H1 (cell line): ENCODE measurements around the gene SERPINB12. TPM values are rescaled to one million over a fixed set of nuclear protein-coding genes. Genes with fewer than 3 reads are reported as not detected.

Source experiments
- MAFK ChIP-seq: IDR thresholded peaks from 2 replicates; pipeline ENCODE4 v1.6.1; 2012; ENCODE audit warnings: low read depth, mild to moderate bottlenecking, improper control_type of control experiment, low read length
- RXRA ChIP-seq: IDR thresholded peaks from 2 replicates; pipeline ENCODE4 v1.6.1; 2011; ENCODE audit warnings: low read depth, mild to moderate bottlenecking, low read length, moderate library complexity; ENCODE audit not compliant: insufficient read depth
- TAF7 ChIP-seq: optimal IDR thresholded peaks from 2 replicates; pipeline ENCODE3; 2011; ENCODE audit warnings: low read depth, mild to moderate bottlenecking, inconsistent platforms, low read length, moderate library complexity, borderline replicate concordance
- polyA plus RNA-seq, 7 experiments: library from polyadenylated mRNA; depleted of rRNA in 3 of 7; stranded (reverse) in 5 of 7; unstranded in 2 of 7; fragments of >200 nt in 5 of 7; fragments of 200-250 nt in 2 of 7; gene quantifications; 1 replicate in 5 of 7; 2 replicates in 1 of 7; 4 replicates in 1 of 7; pipeline versions ENCODE4 v1.2.1 to v1.2.3, GENCODE V29; 2011 to 2013; ENCODE audit warnings: missing spikeins in 2 of 7, mixed read lengths in 2 of 7
- total RNA-seq: library from RNA; stranded (reverse); fragmentation: NEBNext Ultra II Directional; extraction: Animal tissue kit (Norgen Biotek cat#: 25700); gene quantifications from 2 replicates; pipeline ENCODE4 v1.2.1, GENCODE V29; 2021
- TF ChIP-seq, protein P1 (sequence below): fragments of 300-600 bp; sonication (generic); IDR thresholded peaks from 2 replicates; pipeline ENCODE4 v1.7.1; 2012; ENCODE audit warnings: low read length, moderate library complexity, mild to moderate bottlenecking, inconsistent platforms; ENCODE audit not compliant: insufficient replicate concordance
- TF ChIP-seq, protein P2 (sequence below), 3 experiments: IDR thresholded peaks; 1 replicate in 2 of 3; 2 replicates in 1 of 3; pipeline versions ENCODE4 v1.5.1 to v1.6.1; 2011; ENCODE audit warnings: low read length in 3 of 3, mild to moderate bottlenecking in 3 of 3, inconsistent platforms in 2 of 3, low read depth in 1 of 3, moderate library complexity in 1 of 3; ENCODE audit not compliant: insufficient read depth in 1 of 3; ENCODE audit errors: control extremely low read depth in 1 of 3
- TF ChIP-seq, protein P3 (sequence below): IDR thresholded peaks from 2 replicates; pipeline ENCODE4 v1.6.1; 2012; ENCODE audit warnings: inconsistent platforms

The SERPINB12 gene
- total and polyA plus RNA-seq, 2 of the 8 experiments (the other 6 are each of a cell fraction or from before 2014, with no cell fraction given): not detected

DNA sequence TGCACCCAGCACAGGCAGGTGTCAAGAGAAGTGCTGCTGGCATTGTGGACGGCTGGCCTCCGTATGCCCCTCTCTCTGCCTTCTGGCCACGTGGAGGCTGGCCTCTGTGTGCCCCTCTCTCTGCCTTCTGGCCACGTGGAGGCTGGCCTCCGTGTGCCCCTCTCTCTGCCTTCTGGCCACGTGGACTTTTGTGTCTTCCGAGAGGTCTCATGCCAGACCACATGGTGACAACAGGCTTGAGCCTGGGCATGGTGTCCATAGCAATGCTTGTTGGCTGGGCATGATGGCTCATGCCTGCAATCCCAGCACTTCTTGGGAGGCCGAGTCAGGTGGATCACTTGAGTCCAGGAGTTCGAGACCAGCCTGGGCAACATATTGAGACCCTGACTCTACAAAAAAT is 25.7 kb downstream of the SERPINB12 start (continued):
- TF ChIP-seq, protein P1, sequence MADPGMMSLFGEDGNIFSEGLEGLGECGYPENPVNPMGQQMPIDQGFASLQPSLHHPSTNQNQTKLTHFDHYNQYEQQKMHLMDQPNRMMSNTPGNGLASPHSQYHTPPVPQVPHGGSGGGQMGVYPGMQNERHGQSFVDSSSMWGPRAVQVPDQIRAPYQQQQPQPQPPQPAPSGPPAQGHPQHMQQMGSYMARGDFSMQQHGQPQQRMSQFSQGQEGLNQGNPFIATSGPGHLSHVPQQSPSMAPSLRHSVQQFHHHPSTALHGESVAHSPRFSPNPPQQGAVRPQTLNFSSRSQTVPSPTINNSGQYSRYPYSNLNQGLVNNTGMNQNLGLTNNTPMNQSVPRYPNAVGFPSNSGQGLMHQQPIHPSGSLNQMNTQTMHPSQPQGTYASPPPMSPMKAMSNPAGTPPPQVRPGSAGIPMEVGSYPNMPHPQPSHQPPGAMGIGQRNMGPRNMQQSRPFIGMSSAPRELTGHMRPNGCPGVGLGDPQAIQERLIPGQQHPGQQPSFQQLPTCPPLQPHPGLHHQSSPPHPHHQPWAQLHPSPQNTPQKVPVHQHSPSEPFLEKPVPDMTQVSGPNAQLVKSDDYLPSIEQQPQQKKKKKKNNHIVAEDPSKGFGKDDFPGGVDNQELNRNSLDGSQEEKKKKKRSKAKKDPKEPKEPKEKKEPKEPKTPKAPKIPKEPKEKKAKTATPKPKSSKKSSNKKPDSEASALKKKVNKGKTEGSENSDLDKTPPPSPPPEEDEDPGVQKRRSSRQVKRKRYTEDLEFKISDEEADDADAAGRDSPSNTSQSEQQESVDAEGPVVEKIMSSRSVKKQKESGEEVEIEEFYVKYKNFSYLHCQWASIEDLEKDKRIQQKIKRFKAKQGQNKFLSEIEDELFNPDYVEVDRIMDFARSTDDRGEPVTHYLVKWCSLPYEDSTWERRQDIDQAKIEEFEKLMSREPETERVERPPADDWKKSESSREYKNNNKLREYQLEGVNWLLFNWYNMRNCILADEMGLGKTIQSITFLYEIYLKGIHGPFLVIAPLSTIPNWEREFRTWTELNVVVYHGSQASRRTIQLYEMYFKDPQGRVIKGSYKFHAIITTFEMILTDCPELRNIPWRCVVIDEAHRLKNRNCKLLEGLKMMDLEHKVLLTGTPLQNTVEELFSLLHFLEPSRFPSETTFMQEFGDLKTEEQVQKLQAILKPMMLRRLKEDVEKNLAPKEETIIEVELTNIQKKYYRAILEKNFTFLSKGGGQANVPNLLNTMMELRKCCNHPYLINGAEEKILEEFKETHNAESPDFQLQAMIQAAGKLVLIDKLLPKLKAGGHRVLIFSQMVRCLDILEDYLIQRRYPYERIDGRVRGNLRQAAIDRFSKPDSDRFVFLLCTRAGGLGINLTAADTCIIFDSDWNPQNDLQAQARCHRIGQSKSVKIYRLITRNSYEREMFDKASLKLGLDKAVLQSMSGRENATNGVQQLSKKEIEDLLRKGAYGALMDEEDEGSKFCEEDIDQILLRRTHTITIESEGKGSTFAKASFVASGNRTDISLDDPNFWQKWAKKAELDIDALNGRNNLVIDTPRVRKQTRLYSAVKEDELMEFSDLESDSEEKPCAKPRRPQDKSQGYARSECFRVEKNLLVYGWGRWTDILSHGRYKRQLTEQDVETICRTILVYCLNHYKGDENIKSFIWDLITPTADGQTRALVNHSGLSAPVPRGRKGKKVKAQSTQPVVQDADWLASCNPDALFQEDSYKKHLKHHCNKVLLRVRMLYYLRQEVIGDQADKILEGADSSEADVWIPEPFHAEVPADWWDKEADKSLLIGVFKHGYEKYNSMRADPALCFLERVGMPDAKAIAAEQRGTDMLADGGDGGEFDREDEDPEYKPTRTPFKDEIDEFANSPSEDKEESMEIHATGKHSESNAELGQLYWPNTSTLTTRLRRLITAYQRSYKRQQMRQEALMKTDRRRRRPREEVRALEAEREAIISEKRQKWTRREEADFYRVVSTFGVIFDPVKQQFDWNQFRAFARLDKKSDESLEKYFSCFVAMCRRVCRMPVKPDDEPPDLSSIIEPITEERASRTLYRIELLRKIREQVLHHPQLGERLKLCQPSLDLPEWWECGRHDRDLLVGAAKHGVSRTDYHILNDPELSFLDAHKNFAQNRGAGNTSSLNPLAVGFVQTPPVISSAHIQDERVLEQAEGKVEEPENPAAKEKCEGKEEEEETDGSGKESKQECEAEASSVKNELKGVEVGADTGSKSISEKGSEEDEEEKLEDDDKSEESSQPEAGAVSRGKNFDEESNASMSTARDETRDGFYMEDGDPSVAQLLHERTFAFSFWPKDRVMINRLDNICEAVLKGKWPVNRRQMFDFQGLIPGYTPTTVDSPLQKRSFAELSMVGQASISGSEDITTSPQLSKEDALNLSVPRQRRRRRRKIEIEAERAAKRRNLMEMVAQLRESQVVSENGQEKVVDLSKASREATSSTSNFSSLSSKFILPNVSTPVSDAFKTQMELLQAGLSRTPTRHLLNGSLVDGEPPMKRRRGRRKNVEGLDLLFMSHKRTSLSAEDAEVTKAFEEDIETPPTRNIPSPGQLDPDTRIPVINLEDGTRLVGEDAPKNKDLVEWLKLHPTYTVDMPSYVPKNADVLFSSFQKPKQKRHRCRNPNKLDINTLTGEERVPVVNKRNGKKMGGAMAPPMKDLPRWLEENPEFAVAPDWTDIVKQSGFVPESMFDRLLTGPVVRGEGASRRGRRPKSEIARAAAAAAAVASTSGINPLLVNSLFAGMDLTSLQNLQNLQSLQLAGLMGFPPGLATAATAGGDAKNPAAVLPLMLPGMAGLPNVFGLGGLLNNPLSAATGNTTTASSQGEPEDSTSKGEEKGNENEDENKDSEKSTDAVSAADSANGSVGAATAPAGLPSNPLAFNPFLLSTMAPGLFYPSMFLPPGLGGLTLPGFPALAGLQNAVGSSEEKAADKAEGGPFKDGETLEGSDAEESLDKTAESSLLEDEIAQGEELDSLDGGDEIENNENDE: no peak
- TF ChIP-seq, protein P2, sequence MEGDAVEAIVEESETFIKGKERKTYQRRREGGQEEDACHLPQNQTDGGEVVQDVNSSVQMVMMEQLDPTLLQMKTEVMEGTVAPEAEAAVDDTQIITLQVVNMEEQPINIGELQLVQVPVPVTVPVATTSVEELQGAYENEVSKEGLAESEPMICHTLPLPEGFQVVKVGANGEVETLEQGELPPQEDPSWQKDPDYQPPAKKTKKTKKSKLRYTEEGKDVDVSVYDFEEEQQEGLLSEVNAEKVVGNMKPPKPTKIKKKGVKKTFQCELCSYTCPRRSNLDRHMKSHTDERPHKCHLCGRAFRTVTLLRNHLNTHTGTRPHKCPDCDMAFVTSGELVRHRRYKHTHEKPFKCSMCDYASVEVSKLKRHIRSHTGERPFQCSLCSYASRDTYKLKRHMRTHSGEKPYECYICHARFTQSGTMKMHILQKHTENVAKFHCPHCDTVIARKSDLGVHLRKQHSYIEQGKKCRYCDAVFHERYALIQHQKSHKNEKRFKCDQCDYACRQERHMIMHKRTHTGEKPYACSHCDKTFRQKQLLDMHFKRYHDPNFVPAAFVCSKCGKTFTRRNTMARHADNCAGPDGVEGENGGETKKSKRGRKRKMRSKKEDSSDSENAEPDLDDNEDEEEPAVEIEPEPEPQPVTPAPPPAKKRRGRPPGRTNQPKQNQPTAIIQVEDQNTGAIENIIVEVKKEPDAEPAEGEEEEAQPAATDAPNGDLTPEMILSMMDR (IDR thresholded peaks at IDR 0.05; ENCODE audit: control extremely low read depth in 1 of 3, insufficient read depth in 1 of 3, low read depth in 1 of 3, low read length in 3 of 3): no peak
- TF ChIP-seq MAFK (no peak), RXRA (no peak), TAF7 (no peak)
- TF ChIP-seq, protein P3, sequence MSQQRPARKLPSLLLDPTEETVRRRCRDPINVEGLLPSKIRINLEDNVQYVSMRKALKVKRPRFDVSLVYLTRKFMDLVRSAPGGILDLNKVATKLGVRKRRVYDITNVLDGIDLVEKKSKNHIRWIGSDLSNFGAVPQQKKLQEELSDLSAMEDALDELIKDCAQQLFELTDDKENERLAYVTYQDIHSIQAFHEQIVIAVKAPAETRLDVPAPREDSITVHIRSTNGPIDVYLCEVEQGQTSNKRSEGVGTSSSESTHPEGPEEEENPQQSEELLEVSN: no peak
